OCI-LY1 (cell line): ENCODE data around the gene SERGEF.

Experiments used
- CTCF ChIP-seq: fragments of 200-600 bp; sonication (generic), shearing (Covaris generic); IDR thresholded peaks from 2 replicates; pipeline ENCODE4 v1.5.1; 2017; ENCODE audit warnings: mild to moderate bottlenecking, antibody characterized with exemption, low read length, moderate library complexity, mixed read lengths
- EZH2 ChIP-seq: fragments of 200-600 bp; sonication (generic), shearing (Covaris generic); IDR thresholded peaks from 2 replicates; pipeline ENCODE4 v1.8.0; 2017; ENCODE audit warnings: borderline replicate concordance, mixed run types, mild to moderate bottlenecking, antibody characterized with exemption, low read length, moderate library complexity, mixed read lengths

- TF ChIP-seq CTCF, result no peak
- TF ChIP-seq EZH2, result no peak
Observed at GRCh38 chr11:17967661-17968060, 45.2 kb downstream of the SERGEF start.
